HG02588 (cell line): ENCODE measurements around the gene CAT.

ENCODE experiments used
- ATAC-seq: cut with Tn5 transposase; IDR thresholded peaks from one replicate; pipeline ENCODE4 v1.9.1; 2021; ENCODE audit warnings: mild to moderate bottlenecking, moderate library complexity; ENCODE audit not compliant: unreplicated experiment

Gene CAT

GRCh38 chr11:34458525-34458924 lies 19.8 kb downstream of the CAT start:
- ATAC-seq, result no peak

GRCh38 chr11:34459507-34460162 lies 20.9 kb downstream of the CAT start:
- ATAC-seq, result no peak

- ATAC-seq, result no peak
Measured at GRCh38 chr11:34460278-34460677, 21.5 kb downstream of the CAT start.

GRCh38 chr11:34461215-34461614 lies 22.5 kb downstream of the CAT start:
- ATAC-seq, result no peak

- no peak for ATAC-seq
Measured at GRCh38 chr11:34464591-34465051, 25.9 kb downstream of the CAT start.

GRCh38 chr11:34466802-34467488 lies 28.2 kb downstream of the CAT start:
- ATAC-seq, result no peak

GRCh38 chr11:34468209-34468841 lies 29.6 kb downstream of the CAT start:
- ATAC-seq, result no peak

- ATAC-seq, result no peak
Measured at GRCh38 chr11:34473603-34474169, 35.0 kb downstream of the CAT start.

- ATAC-seq, result no peak
Measured at GRCh38 chr11:34475656-34476055, 36.9 kb downstream of the CAT start.

GRCh38 chr11:34476849-34477248 lies 38.1 kb downstream of the CAT start:
- no peak for ATAC-seq

- no peak for ATAC-seq
Measured at GRCh38 chr11:34478845-34479663, 40.3 kb downstream of the CAT start.

- ATAC-seq, result no peak
Measured at GRCh38 chr11:34480314-34480713, 41.6 kb downstream of the CAT start.

- ATAC-seq, result no peak
Measured at GRCh38 chr11:34481307-34481706, 42.6 kb downstream of the CAT start.

GRCh38 chr11:34483106-34483874 lies 44.6 kb downstream of the CAT start:
- ATAC-seq, result no peak

GRCh38 chr11:34487430-34487829 lies 48.7 kb downstream of the CAT start:
- ATAC-seq, result peak; percentile 63

GRCh38 chr11:34488855-34489557 lies 50.3 kb downstream of the CAT start:
- no peak for ATAC-seq

GRCh38 chr11:34490304-34490703 lies 51.6 kb downstream of the CAT start:
- ATAC-seq, result no peak

- no peak for ATAC-seq
Measured at GRCh38 chr11:34492806-34493414, 54.2 kb downstream of the CAT start.

GRCh38 chr11:34493468-34493867 lies 54.7 kb downstream of the CAT start:
- ATAC-seq, result no peak
